PFSK-1 (cell line): ENCODE measurements around the gene DNAJB5.

Experiments
- FOXP2 ChIP-seq: optimal IDR thresholded peaks from 2 replicates; pipeline ENCODE3; 2011; ENCODE audit warnings: borderline replicate concordance, control low read depth, inconsistent platforms; ENCODE audit not compliant: insufficient read depth; ENCODE audit errors: extremely low read length, extremely low read depth
- POLR2AphosphoS5 ChIP-seq: IDR thresholded peaks from 2 replicates; pipeline ENCODE4 v1.6.1; 2012; ENCODE audit warnings: low read depth, mild to moderate bottlenecking, control low read depth, low read length, moderate library complexity
- SIN3A ChIP-seq: IDR thresholded peaks from 2 replicates; pipeline ENCODE4 v1.6.1; 2012; ENCODE audit warnings: mild to moderate bottlenecking, low read length, moderate library complexity, borderline replicate concordance; ENCODE audit not compliant: insufficient read depth
- TAF1 ChIP-seq: IDR thresholded peaks from 2 replicates; pipeline ENCODE4 v1.6.1; 2012; ENCODE audit warnings: low read length, control low read depth, borderline replicate concordance; ENCODE audit not compliant: insufficient read depth
- TF ChIP-seq, protein P1 (sequence below), 2 experiments: IDR thresholded peaks; 2 replicates each; pipeline versions ENCODE4 v1.6.1 to v1.8.0; 2011 to 2012; ENCODE audit warnings: low read depth in 2 of 2, low read length in 2 of 2, control low read depth in 1 of 2, inconsistent platforms in 1 of 2, mild to moderate bottlenecking in 1 of 2, moderate library complexity in 1 of 2; ENCODE audit not compliant: insufficient read depth in 1 of 2

DNAJB5 gene

DNA sequence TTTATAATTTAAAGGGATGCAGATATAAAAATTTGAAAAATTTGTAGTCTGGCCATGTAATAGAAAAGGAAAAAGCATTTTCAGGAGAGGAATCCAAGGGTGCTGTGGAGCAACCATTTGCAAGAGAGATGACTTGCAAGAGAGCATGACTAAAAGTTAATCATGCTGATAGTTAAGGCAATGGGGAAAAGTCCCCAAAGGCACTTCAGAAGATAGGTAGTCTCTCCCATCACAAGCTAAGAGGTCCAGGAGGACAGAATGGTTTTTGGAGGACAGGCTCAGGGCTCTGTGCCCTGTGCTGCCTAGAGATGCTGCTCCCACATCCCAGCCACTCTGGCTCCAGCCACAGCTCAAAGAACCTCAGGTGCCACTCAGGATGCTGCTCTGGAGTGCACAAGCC is 38.8 kb downstream of the DNAJB5 start:
- TF ChIP-seq, protein P1, sequence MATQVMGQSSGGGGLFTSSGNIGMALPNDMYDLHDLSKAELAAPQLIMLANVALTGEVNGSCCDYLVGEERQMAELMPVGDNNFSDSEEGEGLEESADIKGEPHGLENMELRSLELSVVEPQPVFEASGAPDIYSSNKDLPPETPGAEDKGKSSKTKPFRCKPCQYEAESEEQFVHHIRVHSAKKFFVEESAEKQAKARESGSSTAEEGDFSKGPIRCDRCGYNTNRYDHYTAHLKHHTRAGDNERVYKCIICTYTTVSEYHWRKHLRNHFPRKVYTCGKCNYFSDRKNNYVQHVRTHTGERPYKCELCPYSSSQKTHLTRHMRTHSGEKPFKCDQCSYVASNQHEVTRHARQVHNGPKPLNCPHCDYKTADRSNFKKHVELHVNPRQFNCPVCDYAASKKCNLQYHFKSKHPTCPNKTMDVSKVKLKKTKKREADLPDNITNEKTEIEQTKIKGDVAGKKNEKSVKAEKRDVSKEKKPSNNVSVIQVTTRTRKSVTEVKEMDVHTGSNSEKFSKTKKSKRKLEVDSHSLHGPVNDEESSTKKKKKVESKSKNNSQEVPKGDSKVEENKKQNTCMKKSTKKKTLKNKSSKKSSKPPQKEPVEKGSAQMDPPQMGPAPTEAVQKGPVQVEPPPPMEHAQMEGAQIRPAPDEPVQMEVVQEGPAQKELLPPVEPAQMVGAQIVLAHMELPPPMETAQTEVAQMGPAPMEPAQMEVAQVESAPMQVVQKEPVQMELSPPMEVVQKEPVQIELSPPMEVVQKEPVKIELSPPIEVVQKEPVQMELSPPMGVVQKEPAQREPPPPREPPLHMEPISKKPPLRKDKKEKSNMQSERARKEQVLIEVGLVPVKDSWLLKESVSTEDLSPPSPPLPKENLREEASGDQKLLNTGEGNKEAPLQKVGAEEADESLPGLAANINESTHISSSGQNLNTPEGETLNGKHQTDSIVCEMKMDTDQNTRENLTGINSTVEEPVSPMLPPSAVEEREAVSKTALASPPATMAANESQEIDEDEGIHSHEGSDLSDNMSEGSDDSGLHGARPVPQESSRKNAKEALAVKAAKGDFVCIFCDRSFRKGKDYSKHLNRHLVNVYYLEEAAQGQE (IDR thresholded peaks at IDR 0.05; ENCODE audit: insufficient read depth in 1 of 2, low read depth in 2 of 2, low read length in 2 of 2) = no peak
- TF ChIP-seq FOXP2 (no peak), POLR2AphosphoS5 (no peak), TAF1 (no peak), SIN3A (no peak)

DNA sequence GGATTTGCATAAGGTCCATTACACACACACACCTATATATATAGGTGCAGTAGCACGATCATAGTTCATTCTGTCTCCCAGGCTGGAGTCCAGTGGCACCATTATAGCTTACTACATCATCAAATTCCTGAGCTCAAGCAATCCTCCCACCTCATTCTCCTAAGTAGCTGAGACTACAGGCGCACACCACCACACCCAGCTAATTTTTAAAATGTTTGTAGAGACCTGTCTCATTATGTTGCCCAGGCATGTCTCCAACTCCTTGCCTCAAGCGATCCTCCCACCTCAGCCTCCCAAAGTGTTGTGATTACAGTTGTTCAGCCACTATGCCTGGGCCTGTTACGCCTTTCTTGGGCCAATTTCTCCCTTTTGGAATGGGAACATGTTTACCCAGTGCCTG is 39.7 kb downstream of the DNAJB5 start:
- TF ChIP-seq, protein P1 (IDR thresholded peaks at IDR 0.05; ENCODE audit: insufficient read depth in 1 of 2, low read depth in 2 of 2, low read length in 2 of 2) = no peak
- TF ChIP-seq SIN3A (no peak), POLR2AphosphoS5 (no peak), TAF1 (no peak), FOXP2 (no peak)

- TF ChIP-seq SIN3A (no peak), FOXP2 (no peak), TAF1 (no peak), POLR2AphosphoS5 (no peak)
- TF ChIP-seq, protein P1 (IDR thresholded peaks at IDR 0.05; ENCODE audit: insufficient read depth in 1 of 2, low read depth in 2 of 2, low read length in 2 of 2) = no peak
These were observed 40.3 kb downstream of the DNAJB5 start for GRCh38 chr9:35029852-35030251.

DNA sequence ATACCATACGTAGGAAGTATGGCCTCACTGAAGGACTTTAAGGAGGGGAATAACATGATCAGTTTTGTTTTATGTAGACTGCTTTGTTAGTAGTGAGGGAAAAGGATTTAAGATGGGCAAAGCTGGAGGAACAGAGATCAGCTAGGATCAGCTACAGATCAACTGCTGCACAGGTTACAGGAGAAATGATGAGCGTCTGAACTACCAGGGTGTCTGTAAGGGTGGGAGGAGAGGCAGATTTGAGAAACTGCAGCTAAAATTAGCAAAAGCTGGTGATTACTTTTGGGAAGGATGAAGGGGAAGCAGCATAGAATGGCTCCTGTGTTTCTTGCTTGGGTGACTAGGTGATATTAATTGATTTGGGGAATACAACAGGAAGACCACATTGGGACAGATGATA is 43.6 kb downstream of the DNAJB5 start:
- TF ChIP-seq, protein P1 (IDR thresholded peaks at IDR 0.05; ENCODE audit: insufficient read depth in 1 of 2, low read depth in 2 of 2, low read length in 2 of 2) = no peak
- no peak for TF ChIP-seq SIN3A
- no peak for TF ChIP-seq FOXP2
- TF ChIP-seq POLR2AphosphoS5 = no peak
- no peak for TF ChIP-seq TAF1
